ENCODE results near the gene GALNT18. TPM values are rescaled to one million over a fixed set of nuclear protein-coding genes. Genes with fewer than 3 reads are reported as not detected.

Gene GALNT18
- polyA plus RNA-seq, 1 donor from 2014 or later: 7.6 TPM

DNA sequence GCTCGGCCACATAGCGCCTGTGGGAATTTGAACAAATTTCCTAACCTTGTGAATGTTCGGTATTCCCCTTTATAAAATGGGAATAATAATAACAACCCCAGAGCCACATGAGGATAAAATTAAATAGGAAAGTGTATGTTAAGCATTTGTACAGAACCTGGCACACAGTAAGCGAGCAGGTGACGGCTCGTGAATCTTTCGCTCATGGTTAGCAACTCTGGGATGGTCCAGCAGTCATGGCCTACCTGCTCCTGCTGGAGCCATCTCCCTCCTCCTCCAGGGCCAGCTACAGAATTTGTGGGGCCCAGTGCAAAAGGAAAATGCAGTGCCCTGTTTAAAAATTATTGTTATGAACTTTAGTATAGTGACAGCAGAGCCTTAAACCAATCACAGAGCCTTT, 180.3 kb downstream of the GALNT18 start:
- H3K9me3 ChIP-seq (ENCODE audit: low read length): no peaks in the 10 kb centered on the region
- H3K27ac ChIP-seq (ENCODE audit: low read length): no peak overlapping the region
- H3F3A ChIP-seq (ENCODE audit: insufficient read depth, low read length, poor library complexity, severe bottlenecking): no peaks in the 10 kb centered on the region
- no peaks in the 10 kb centered on the region for H3K36me3 ChIP-seq (ENCODE audit: insufficient read depth, low read length)
- TF ChIP-seq TAF1 (IDR thresholded peaks at IDR 0.05; ENCODE audit: low read depth) (no peak), EP300 (conservative IDR thresholded peaks at IDR 0.05; ENCODE audit: poor library complexity, severe bottlenecking) (no peak), EZH2 (IDR thresholded peaks at IDR 0.05; ENCODE audit: borderline replicate concordance, insufficient read depth, low read length, poor library complexity, severe bottlenecking) (no peak), SMC3 (conservative IDR thresholded peaks at IDR 0.05; ENCODE audit: poor library complexity) (no peak), POLR2AphosphoS5 (IDR thresholded peaks at IDR 0.05) (no peak), CTCF (IDR thresholded peaks at IDR 0.05; ENCODE audit: poor library complexity, severe bottlenecking) (no peak), REST (IDR thresholded peaks at IDR 0.05; ENCODE audit: borderline replicate concordance) (no peak), RAD21 (conservative IDR thresholded peaks at IDR 0.05) (no peak), MXI1 (conservative IDR thresholded peaks at IDR 0.05; ENCODE audit: poor library complexity, severe bottlenecking) (no peak)
- H3K79me2 ChIP-seq (replicated peaks; ENCODE audit: insufficient read depth, low read length): no peaks in the 10 kb centered on the region
- no peak overlapping the region for H3K9ac ChIP-seq (ENCODE audit: low read length)
- no peak overlapping the region for H3K4me3 ChIP-seq (ENCODE audit: low read length)
- H3K9me2 ChIP-seq (ENCODE audit: insufficient read depth, low read length): no peaks in the 10 kb centered on the region
- H3K4me2 ChIP-seq (ENCODE audit: low read length): no peak overlapping the region
- no peaks in the 10 kb centered on the region for H4K20me1 ChIP-seq (ENCODE audit: insufficient read depth)
- H3K27me3 ChIP-seq (ENCODE audit: insufficient read depth, low read depth, low read length): no peaks in the 10 kb centered on the region
- no peak overlapping the region for H2AFZ ChIP-seq (ENCODE audit: low read depth, low read length)

DNA sequence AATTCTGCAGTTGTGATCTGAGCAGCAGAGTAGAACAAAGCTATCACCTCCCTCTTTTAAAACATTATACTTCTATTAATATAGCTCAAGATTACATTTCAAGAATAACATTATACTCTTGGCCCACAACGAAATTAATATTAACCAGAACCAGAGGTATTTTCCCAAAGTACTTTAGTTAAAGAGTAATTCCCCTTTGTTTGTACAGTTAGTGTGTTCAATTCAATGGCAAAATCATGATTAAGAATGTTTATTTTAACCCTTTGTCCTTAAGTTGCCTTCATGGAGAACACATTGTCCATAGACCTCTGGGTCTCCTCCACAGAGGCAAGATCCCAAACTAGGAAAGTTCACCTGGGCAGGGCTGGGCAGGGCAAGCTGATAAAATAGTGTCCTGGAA, 180.7 kb downstream of the GALNT18 start:
- Histone ChIP-seq H3K9me2 (ENCODE audit: insufficient read depth, low read length) (no peaks in the 10 kb centered on the region), H3K27me3 (ENCODE audit: insufficient read depth, low read depth, low read length) (no peaks in the 10 kb centered on the region), H3F3A (ENCODE audit: insufficient read depth, low read length, poor library complexity, severe bottlenecking) (no peaks in the 10 kb centered on the region), H3K27ac (ENCODE audit: low read length) (no peak overlapping the region), H3K79me2 (replicated peaks; ENCODE audit: insufficient read depth, low read length) (no peaks in the 10 kb centered on the region), H3K36me3 (ENCODE audit: insufficient read depth, low read length) (no peaks in the 10 kb centered on the region), H3K9ac (ENCODE audit: low read length) (no peak overlapping the region), H3K4me2 (ENCODE audit: low read length) (no peak overlapping the region), H3K4me3 (ENCODE audit: low read length) (no peak overlapping the region), H2AFZ (ENCODE audit: low read depth, low read length) (no peak overlapping the region), H4K20me1 (ENCODE audit: insufficient read depth) (no peaks in the 10 kb centered on the region), H3K9me3 (ENCODE audit: low read length) (no peaks in the 10 kb centered on the region)
- no peak for TF ChIP-seq SMC3 (conservative IDR thresholded peaks at IDR 0.05; ENCODE audit: poor library complexity)
- no peak for TF ChIP-seq CTCF (IDR thresholded peaks at IDR 0.05; ENCODE audit: poor library complexity, severe bottlenecking)
- no peak for TF ChIP-seq EZH2 (IDR thresholded peaks at IDR 0.05; ENCODE audit: borderline replicate concordance, insufficient read depth, low read length, poor library complexity, severe bottlenecking)
- TF ChIP-seq REST (IDR thresholded peaks at IDR 0.05; ENCODE audit: borderline replicate concordance): no peak
- no peak for TF ChIP-seq RAD21 (conservative IDR thresholded peaks at IDR 0.05)
- no peak for TF ChIP-seq TAF1 (IDR thresholded peaks at IDR 0.05; ENCODE audit: low read depth)
- TF ChIP-seq MXI1 (conservative IDR thresholded peaks at IDR 0.05; ENCODE audit: poor library complexity, severe bottlenecking): no peak
- TF ChIP-seq POLR2AphosphoS5 (IDR thresholded peaks at IDR 0.05): no peak
- no peak for TF ChIP-seq EP300 (conservative IDR thresholded peaks at IDR 0.05; ENCODE audit: poor library complexity, severe bottlenecking)

All from neural cell (in vitro differentiated cells).